Measurements from ENCODE around the gene SH2D1B.

DNA sequence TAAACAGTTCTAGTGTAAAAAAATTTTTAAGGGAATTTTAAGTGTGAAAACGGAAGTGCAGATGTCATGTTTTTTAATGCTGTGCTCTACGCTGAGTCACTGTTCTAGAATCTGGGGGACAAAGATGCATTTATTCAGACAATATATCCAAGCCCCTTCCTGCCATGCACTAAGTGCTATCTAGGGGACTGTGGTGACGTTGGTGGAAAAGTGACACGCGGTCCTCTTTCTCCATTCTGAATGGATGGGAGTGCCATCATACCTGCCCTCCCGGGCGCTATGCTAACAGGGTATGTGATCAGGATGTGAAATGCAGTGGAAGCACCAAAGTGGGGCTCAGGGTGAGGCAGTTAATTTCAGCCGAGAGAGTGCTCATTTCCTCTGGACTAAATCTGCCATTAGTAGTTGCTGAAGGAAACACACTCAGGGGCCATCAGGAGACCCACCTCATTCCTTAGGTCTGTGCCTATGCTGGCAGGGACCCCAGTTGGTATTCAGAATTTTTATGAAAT lies 23.8 kb downstream of the SH2D1B start:
- TF ChIP-seq SPI1 (IDR thresholded peaks at IDR 0.05; ENCODE audit: low read depth, low read length): no peak
- no peak for TF ChIP-seq POLR2A (IDR thresholded peaks at IDR 0.05; ENCODE audit: low read depth, low read length)

Data from GM12891 (cell line).